Muscle of leg (tissue), 9 donors: Measurements from ENCODE around the gene KIAA0232. TPM values are rescaled to one million over a fixed set of nuclear protein-coding genes. Genes with fewer than 3 reads are reported as not detected.

Experiments used
- polyA plus RNA-seq, 8 donors: library from polyadenylated mRNA; unstranded; fragments of 120-200 nt; gene quantifications; one replicate each; pipeline versions ENCODE4 v1.2.1 to v1.2.3, GENCODE V29; 2013; ENCODE audit warnings: inconsistent platforms in 1 of 8, low replicate concordance in 1 of 8; ENCODE audit not compliant: insufficient read length in 8 of 8, insufficient read depth in 1 of 8
- total RNA-seq: library from RNA; stranded (reverse); fragments of 120-200 nt; gene quantifications from one replicate; pipeline ENCODE4 v1.2.4, GENCODE V29; 2013

The KIAA0232 gene
- total and polyA plus RNA-seq, 9 donors = 12.3 to 23.3 (median 20.4) TPM

Other genes with a start within 250 kb of the KIAA0232 start
- gene MAN2B2, start 207.5 kb upstream of the KIAA0232 start, total RNA-seq = 4.9 TPM
- gene MAN2B2, start 207.5 kb upstream of the KIAA0232 start, polyA plus RNA-seq = 10 to 100 TPM in 1 of 8 donors, 1 to 10 TPM in 7; 5.3 to 12.1 (median 8.8) TPM
- gene MRFAP1, start 142.0 kb upstream of the KIAA0232 start, total RNA-seq = 54.2 TPM
- gene MRFAP1, start 142.0 kb upstream of the KIAA0232 start, polyA plus RNA-seq = 100 to 1,000 TPM; 248 to 335 (median 271) TPM
- 2.1 TPM for gene S100P, start 88.8 kb upstream of the KIAA0232 start, total RNA-seq
- 1 to 10 TPM in 6 of 8 donors, under 1 TPM in 2; 0.41 to 3.9 (median 1.4) TPM for gene S100P, start 88.8 kb upstream of the KIAA0232 start, polyA plus RNA-seq
- 57.0 TPM for gene MRFAP1L1, start 72.9 kb upstream of the KIAA0232 start, total RNA-seq
- gene MRFAP1L1, start 72.9 kb upstream of the KIAA0232 start, polyA plus RNA-seq = 10 to 100 TPM; 53.9 to 77.5 (median 56.8) TPM
- gene BLOC1S4, start 66.6 kb upstream of the KIAA0232 start, total RNA-seq = 8.7 TPM
- 10 to 100 TPM in 1 of 8 donors, 1 to 10 TPM in 7; 8.6 to 10.0 (median 9.6) TPM for gene BLOC1S4, start 66.6 kb upstream of the KIAA0232 start, polyA plus RNA-seq
- gene TBC1D14, start 127.1 kb downstream of the KIAA0232 start, total RNA-seq = 45.2 TPM
- gene TBC1D14, start 127.1 kb downstream of the KIAA0232 start, polyA plus RNA-seq = 10 to 100 TPM; 31.3 to 40.3 (median 38.7) TPM